NCI-H345 (cell line): ENCODE data around the gene FTSJ3.

Source experiments
- DNase-seq: peaks from one replicate; lab custom pipeline; 2025; lab: John Stamatoyannopoulos, UW

FTSJ3 gene

DNA sequence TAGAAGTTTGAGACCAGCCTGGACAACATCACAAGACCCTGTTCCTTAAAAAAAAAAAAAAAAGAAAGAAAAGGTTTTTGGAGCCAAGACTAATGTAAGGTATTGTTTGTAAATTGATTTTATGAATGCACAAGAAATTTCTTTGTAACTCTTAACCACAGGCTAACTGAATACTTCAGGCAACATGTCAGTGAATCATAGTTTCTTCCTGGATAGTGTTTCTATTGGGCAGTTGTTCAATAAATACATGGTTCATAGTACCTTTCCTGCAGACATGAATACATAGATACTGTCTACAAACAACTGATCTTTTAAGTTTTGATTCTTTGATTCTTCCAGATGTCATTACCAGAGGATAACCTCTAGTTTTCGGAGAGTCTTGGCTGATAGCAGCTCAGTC is 41.9 kb downstream of the FTSJ3 start:
- DNase-seq, result no peak

DNA sequence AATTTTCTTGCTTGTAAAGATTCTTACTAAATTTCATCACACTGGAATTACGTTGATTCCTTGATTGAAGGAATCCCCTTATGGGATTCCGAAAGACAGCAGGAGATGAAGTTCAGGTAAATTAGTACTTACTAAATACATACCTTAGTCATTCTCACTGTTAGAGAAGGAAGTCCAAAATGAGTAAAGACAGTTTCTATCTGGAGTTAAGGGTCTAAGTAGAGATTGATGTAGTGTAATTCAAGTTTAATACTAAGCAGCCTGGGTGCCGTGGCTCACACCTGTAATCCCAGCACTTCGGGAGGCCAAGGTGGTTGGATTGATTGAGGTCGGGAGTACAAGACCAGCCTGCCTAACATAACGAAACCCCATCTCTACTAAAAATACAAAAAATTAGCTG is 43.9 kb downstream of the FTSJ3 start:
- DNase-seq, result no peak

DNA sequence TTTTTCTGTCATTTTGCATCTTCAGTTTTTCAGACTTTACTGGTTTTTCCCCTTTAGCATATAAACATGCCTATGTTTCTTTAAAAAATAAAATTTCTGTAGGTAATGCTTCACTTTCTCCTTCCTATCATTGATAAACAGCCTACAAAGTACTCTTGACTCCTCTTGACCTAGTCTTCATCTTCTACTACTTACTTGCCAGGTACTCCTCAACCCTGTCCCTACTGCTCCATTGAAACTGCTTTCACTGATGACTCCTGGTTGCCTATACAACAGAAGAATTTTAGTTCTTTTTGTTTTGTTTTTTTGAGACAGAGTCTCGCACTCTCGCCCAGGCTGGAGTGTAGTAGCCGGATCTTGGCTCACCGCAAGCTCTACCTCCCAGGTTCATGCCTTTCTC is 46.5 kb downstream of the FTSJ3 start:
- no peak for DNase-seq

DNA sequence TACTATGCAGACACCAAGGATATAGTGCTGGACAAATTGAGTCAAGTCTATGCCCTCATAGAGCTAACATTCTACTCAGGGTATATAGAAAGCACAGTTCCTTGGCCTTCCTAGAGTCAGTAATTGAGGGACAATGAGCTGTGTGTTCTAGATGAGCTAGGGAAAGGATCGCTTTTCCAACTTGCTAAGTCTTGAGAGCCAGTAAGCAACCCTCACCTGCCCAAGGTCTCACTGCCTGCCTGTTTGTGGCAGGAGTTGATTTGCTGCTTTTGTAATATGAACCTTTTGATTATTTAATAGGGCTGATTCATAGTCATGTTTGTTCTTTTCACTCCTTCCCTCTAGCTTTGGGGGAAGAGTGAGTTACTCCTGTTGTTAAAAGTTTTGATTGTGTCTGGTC is 47.0 kb downstream of the FTSJ3 start:
- no peak for DNase-seq

DNA sequence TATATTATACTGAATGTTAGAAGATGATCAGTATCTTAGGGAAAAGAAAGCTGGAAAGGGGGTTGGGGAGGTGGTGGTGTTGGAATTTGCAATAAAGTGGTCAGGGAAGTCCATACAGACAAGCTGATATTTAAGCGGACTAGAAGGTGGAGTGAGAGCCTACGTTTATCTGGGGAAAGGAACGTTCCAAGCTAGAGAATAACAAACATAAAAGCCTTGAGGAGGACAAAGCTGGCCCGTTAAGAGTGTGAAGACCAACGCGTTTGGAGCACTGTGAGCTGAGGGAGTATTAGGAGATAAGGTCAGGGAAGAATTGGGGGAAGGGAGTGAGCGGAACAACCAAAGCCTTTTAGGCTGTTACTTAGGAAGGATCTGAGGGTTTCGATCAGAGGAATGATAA is 52.0 kb downstream of the FTSJ3 start:
- no peak for DNase-seq

DNA sequence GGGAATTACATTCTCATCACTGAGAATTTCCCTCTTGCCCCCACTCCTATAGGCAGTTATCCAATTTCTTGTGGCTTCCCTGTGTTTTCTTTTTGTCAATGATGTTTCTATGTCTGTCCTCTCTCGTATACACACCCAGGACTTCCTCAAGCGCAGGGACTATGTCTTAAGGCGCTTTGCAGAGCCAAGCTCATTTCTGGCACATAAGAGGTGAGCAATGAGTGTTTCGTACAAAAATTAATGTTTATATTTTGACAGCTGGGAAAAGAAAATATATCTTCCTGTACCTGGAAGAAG is 52.5 kb downstream of the FTSJ3 start:
- no peak for DNase-seq

DNA sequence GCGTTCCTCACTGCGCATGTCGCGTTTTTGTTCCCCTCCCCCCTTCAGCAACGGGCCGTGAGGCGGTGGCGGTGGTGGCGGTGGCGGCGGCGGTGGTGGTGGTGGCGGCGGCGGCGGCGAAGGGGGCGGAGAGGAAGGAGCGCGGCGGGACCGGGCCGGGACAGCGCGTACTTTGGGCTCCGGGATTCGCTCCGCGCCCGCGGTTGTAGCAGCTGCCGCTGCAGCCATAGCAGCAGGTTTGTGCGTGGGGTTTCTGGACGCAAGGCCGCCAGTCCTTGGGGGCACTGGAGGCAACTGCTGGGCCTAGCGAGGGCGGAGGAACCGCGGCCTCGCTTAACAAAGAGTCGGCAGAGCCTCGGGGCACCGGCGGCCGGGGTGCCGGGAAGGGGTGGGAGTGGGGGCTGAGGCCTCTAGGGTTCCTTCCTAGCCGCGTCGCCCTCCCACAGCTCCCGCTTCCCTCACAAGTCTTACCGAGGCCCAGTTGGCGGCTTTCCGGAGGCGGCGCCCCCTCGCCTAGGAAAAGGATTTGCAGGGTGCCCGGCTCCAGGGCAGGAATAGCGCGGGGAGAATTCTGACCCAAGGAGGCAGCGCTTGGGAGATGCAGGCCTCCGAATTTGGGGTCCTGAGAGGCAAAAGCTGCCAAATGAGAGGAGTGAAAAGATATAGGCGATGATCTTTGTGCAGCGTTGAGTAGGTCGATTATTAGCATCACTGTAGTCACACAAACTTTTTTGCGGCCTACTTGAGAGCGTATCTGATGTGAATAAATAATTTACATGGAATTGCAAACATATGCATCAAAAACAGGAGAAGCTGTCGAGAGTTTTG is 53.1 kb downstream of the FTSJ3 start, which contains the start of gene DDX42:
Gene DDX42, plus strand, starts transcription at position 30 of the 828 bp plus-strand sequence. CDS start 12,880 bp downstream, outside the sequence.
- no peak for DNase-seq

DNA sequence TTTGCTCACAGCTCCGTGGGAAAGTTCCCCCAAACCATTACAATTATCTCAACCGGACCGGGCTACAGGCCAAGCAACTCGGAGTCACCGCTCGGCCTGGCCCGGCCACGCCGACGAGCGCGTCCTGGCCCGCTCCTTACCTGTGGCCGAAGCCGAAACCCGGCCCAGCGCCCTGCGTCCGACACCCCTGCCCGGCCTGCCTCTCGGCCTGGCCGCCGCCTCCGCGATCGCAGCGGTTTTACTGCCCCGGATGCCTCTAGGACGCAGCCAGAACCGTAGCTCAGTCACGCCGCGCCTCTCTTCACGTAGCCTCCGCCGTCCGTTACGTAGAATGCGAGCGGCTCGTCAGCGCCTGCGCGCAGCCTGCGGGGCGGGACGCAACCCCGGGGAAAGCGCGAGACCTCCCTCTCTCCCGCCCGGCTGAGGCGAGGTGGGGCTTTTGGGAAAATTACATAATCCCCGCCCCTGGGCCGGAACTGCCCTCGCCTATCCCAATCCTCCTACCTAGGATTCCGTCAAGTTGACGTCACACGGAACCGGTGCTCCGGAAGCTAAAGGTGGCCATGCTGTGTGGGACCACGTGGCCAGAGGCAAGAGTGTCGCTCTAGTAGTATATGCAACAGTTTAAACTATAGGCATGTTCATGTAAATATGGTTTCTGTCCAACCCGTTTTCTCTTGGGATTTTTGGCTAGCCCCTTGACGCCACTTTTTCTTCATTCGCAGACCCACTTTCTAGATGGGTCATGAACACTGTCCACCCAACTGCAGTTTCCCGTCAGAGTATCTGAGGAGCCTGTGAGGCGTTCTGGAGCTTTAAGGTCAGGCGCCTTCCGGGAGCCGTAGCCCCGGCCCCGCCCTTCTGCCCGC is 54.0 kb downstream of the FTSJ3 start, which contains the start of gene CCDC47:
Gene CCDC47, minus strand, starts transcription at position 326 of the 869 bp plus-strand sequence. CDS start 7,422 bp downstream, outside the sequence.
- DNase-seq, result peak; percentile 100

DNA sequence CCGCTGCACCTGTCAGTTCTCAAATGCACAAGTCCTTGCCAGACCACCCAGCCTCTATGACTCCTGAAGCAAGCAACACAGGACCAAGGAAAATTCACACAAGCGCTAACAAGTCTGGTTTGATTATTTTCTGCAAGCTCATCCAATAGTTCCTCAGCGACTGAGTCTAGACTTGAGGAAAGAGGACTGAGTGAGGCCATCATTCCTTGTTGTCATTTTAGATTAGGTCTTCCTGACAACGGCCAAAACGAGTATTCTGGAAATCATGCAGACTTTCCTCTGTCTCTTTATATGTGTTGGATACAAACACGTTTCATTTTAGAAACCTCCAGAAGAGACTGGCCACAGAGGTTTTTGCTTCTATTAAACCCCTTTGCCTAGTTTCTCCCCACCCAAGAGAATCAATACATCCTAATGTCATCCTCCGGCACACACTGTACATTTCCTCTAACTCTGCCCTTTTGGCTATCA is 54.6 kb downstream of the FTSJ3 start:
- no peak for DNase-seq
